ENCODE measurements around the gene HSPA14. TPM values are rescaled to one million over a fixed set of nuclear protein-coding genes. Genes with fewer than 3 reads are reported as not detected.

The HSPA14 gene
- total RNA-seq, 1 experiment from 2014 or later, result 19.9 TPM

- TF ChIP-seq REST (IDR thresholded peaks at IDR 0.05; ENCODE audit: low read depth), result no peak
Observed at GRCh38 chr10:14820775-14821154, 17.3 kb upstream of the HSPA14 start (continued).

GRCh38 chr10:14821635-14822375 lies 16.3 kb upstream of the HSPA14 start:
- Histone ChIP-seq H3K9ac (ENCODE audit: low read length) (no peak overlapping the region), H3K27me3 (ENCODE audit: insufficient read depth, low read length) (peaks cover 3% of the 10 kb centered on the region; the same call in 1 of the 2 replicates), H3K9me3 (ENCODE audit: control insufficient read depth in 1 of 2, insufficient read depth in 1 of 2, low read depth in 1 of 2, low read length in 2 of 2) (no peaks in the 10 kb centered on the region), H2AFZ (ENCODE audit: low read depth, low read length, poor library complexity, severe bottlenecking) (no peak overlapping the region), H3K9me2 (ENCODE audit: insufficient read depth) (no peaks in the 10 kb centered on the region), H3K27ac (ENCODE audit: low read depth, low read length) (no peak overlapping the region), H3K79me2 (ENCODE audit: insufficient read depth, low read length) (no peaks in the 10 kb centered on the region), H4K20me1 (ENCODE audit: insufficient read depth) (no peaks in the 10 kb centered on the region), H3K4me2 (ENCODE audit: low read length) (no peak overlapping the region), H3K4me3 (replicated peaks in 1 of 2; ENCODE audit: low read depth in 1 of 2, low read length in 2 of 2) (no peak overlapping the region), H3K4me1 (ENCODE audit: control insufficient read depth in 1 of 2, insufficient read depth in 2 of 2, low read length in 2 of 2) (peaks cover 0 to 10% of the 10 kb centered on the region in 2 experiments; a peak in 1 of 4 replicates), H3K36me3 (ENCODE audit: control insufficient read depth in 1 of 2, insufficient read depth in 2 of 2, low read length in 2 of 2) (no peaks in the 10 kb centered on the region)
- ChIA-PET CTCF (interaction anchor here (1.4 to 1.9 kb wide), 3 partner anchors 15 to 625 kb away, joined by 3 to 16 read pairs (median 6); partner anchors contain the start of genes CDNF, HSPA14 and MSANTD7), POLR2A (no interaction called here), RAD21 (ENCODE audit: low non-redundant PET in 1 of 2, low total read pairs in 2 of 2, uncharacterized antibody in 2 of 2, unreplicated experiment in 2 of 2) (no interaction called here)
- no TSS peak for BruUV-seq (replicated peaks)
- no peak for ATAC-seq
- no peak for DNase-seq (ENCODE audit: low read depth, low spot score)
- intact Hi-C loops (cut with micrococcal nuclease), result loop anchor here (10.0 kb wide), 1 partner anchor 427 kb away; no protein-coding TSS in a partner anchor
- TF ChIP-seq TCF7L2 (IDR thresholded peaks at IDR 0.05; ENCODE audit: borderline replicate concordance, extremely low read depth, insufficient read depth, insufficient read length) (no peak), ZFX (IDR thresholded peaks at IDR 0.05) (no peak), SIN3A (IDR thresholded peaks at IDR 0.05; ENCODE audit: low read depth) (no peak)

All from HCT116 (cell line).